KMS-11 (cell line): ENCODE data around the gene IQCC.
A peak's percentile ranks its signal among the peaks of the same experiment; 100 is the strongest.

Source experiments
- H2AFZ ChIP-seq: fragments of 200-600 bp; sonication (generic); 2 replicates; pipeline ENCODE4 v1.6.1; 2016; ENCODE audit warnings: antibody characterized with exemption, mixed run types, low read depth
- H3K27ac ChIP-seq: fragments of 200-600 bp; sonication (generic); 2 replicates; pipeline ENCODE4 v1.6.1; 2016; ENCODE audit warnings: mild to moderate bottlenecking, mixed run types
- H3K27me3 ChIP-seq: fragments of 200-600 bp; sonication (generic); 2 replicates; pipeline ENCODE4 v1.6.1; 2017; ENCODE audit warnings: mild to moderate bottlenecking, low read depth, mixed run types, moderate library complexity; ENCODE audit not compliant: insufficient read depth
- H3K36me3 ChIP-seq: fragments of 200-600 bp; sonication (generic); 2 replicates; pipeline ENCODE4 v1.6.1; 2017; ENCODE audit warnings: mild to moderate bottlenecking, mixed run types; ENCODE audit not compliant: insufficient read depth
- H3K4me1 ChIP-seq: fragments of 200-600 bp; sonication (generic); 2 replicates; pipeline ENCODE4 v1.6.1; 2016; ENCODE audit warnings: mild to moderate bottlenecking, low read depth, mixed run types; ENCODE audit not compliant: poor library complexity, severe bottlenecking
- H3K4me2 ChIP-seq: fragments of 200-600 bp; sonication (generic); 2 replicates; pipeline ENCODE4 v1.7.0; 2016; ENCODE audit warnings: mild to moderate bottlenecking, mixed run types
- H3K4me3 ChIP-seq: fragments of 200-600 bp; sonication (generic); IDR thresholded peaks from 2 replicates; pipeline ENCODE4 v1.6.1; 2017; ENCODE audit warnings: low read depth, low read length, mixed read lengths; ENCODE audit not compliant: insufficient read depth
- H3K79me2 ChIP-seq: fragments of 200-600 bp; sonication (generic); 2 replicates; pipeline ENCODE4 v1.6.1; 2016; ENCODE audit warnings: low read depth, mixed run types; ENCODE audit not compliant: insufficient read depth
- H3K9ac ChIP-seq: fragments of 200-600 bp; sonication (generic); 2 replicates; pipeline ENCODE4 v1.6.1; 2016; ENCODE audit warnings: mild to moderate bottlenecking, mixed run types
- H4K20me1 ChIP-seq: fragments of 200-600 bp; sonication (generic); 2 replicates; pipeline ENCODE4 v1.6.1; 2016; ENCODE audit warnings: mild to moderate bottlenecking, mixed run types; ENCODE audit not compliant: insufficient read depth
- TF ChIP-seq, protein P1 (sequence below): fragments of 200-600 bp; sonication (generic); conservative IDR thresholded peaks from 2 replicates; pipeline ENCODE4 v1.6.1; 2017; ENCODE audit warnings: low read depth, mild to moderate bottlenecking, antibody characterized with exemption, low read length, moderate library complexity, mixed read lengths

Gene IQCC

DNA sequence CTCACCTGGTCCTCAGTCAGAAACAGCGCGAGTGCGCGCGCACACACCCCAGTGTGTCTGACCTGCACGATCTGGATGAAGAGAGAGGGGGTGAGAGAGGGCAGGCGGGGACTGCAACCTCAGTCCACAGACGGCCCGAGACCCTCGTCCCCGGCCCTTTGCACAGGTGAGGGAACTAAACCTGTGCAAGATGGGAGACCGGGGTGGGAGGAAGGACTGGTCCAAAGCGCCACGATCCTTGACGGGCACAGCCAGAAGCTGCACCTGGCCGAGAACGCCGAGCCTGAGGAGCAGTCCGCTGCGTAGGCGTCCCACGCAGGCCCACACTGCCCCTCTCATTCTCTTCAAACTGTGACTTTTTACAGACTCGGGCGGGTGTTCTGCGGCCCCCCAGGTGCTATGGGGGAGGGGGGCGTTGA is 519 bp upstream of the IQCC start:
- H3K9ac ChIP-seq = peak overlapping the region; percentile 67; the same call in 1 of the 2 replicates
- H3K27me3 ChIP-seq = no peaks in the 10 kb centered on the region
- no peak overlapping the region for H3K4me3 ChIP-seq
- no peak overlapping the region for H3K27ac ChIP-seq
- H2AFZ ChIP-seq = peak overlapping the region; percentile 59
- no peaks in the 10 kb centered on the region for H3K79me2 ChIP-seq
- H3K4me1 ChIP-seq = peaks cover 48% of the 10 kb centered on the region
- no peaks in the 10 kb centered on the region for H3K36me3 ChIP-seq
- peak overlapping the region; percentile 93 for H3K4me2 ChIP-seq
- no peaks in the 10 kb centered on the region for H4K20me1 ChIP-seq
- TF ChIP-seq, protein P1, sequence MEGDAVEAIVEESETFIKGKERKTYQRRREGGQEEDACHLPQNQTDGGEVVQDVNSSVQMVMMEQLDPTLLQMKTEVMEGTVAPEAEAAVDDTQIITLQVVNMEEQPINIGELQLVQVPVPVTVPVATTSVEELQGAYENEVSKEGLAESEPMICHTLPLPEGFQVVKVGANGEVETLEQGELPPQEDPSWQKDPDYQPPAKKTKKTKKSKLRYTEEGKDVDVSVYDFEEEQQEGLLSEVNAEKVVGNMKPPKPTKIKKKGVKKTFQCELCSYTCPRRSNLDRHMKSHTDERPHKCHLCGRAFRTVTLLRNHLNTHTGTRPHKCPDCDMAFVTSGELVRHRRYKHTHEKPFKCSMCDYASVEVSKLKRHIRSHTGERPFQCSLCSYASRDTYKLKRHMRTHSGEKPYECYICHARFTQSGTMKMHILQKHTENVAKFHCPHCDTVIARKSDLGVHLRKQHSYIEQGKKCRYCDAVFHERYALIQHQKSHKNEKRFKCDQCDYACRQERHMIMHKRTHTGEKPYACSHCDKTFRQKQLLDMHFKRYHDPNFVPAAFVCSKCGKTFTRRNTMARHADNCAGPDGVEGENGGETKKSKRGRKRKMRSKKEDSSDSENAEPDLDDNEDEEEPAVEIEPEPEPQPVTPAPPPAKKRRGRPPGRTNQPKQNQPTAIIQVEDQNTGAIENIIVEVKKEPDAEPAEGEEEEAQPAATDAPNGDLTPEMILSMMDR = no peak

DNA sequence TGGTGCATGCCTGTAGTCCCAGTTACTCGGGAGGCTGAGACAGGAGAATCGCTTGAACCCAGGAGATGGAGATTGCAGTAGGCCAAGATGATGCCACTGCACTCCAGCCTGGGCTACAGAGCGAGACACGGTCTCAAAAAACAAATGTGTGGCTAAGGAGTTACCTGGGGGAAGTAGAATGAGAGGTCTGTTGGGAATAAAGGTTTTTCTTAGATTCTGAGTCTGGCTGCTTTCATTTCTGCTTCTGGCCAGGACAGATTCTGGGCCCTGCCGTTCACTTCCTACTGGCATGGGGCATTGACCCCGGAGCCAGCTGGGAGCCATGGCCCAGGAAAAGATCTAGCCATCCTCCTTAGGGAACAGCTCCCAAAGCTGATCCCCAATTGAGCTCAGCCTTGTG is 3.0 kb downstream of the IQCC start:
- Histone ChIP-seq H4K20me1 (no peaks in the 10 kb centered on the region), H3K4me2 (no peak overlapping the region), H3K4me1 (peaks cover 22% of the 10 kb centered on the region), H3K79me2 (no peaks in the 10 kb centered on the region), H2AFZ (no peak overlapping the region), H3K36me3 (no peaks in the 10 kb centered on the region), H3K27me3 (no peaks in the 10 kb centered on the region), H3K27ac (no peak overlapping the region), H3K4me3 (no peak overlapping the region), H3K9ac (no peak overlapping the region)
- TF ChIP-seq, protein P1 = no peak

DNA sequence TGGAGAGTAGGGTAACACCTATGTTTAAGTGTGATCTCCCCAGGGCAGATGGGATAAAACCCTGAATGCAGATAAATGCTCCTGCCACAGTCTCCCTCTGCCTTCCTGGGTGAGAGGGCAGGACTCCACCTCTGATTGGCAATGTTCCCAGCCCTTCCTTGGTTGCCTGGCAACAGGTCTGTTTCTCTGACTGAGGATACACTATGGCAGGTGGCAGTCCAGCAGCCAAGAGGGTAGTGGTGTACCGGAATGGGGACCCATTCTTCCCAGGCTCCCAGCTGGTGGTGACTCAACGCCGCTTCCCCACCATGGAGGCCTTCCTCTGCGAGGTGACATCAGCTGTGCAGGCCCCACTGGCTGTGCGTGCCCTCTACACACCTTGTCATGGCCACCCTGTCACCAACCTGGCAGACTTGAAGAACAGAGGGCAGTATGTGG is 3.4 kb downstream of the IQCC start, which contains the start of gene DCDC2B:
DCDC2B (plus strand) TSS at position 199 of the 438 bp plus-strand sequence; CDS start at position 204, 5 bp downstream.
- Histone ChIP-seq H3K4me1 (peaks cover 22% of the 10 kb centered on the region), H3K4me2 (no peak within 1 kb of the TSS), H3K79me2 (no peaks in the 10 kb centered on the region), H3K4me3 (no peak within 1 kb of the TSS), H3K36me3 (no peaks in the 10 kb centered on the region), H3K9ac (no peak within 1 kb of the TSS), H4K20me1 (no peaks in the 10 kb centered on the region), H3K27ac (no peak within 1 kb of the TSS), H2AFZ (no peak within 1 kb of the TSS), H3K27me3 (no peaks in the 10 kb centered on the region)
- TF ChIP-seq, protein P1 = no peak

DNA sequence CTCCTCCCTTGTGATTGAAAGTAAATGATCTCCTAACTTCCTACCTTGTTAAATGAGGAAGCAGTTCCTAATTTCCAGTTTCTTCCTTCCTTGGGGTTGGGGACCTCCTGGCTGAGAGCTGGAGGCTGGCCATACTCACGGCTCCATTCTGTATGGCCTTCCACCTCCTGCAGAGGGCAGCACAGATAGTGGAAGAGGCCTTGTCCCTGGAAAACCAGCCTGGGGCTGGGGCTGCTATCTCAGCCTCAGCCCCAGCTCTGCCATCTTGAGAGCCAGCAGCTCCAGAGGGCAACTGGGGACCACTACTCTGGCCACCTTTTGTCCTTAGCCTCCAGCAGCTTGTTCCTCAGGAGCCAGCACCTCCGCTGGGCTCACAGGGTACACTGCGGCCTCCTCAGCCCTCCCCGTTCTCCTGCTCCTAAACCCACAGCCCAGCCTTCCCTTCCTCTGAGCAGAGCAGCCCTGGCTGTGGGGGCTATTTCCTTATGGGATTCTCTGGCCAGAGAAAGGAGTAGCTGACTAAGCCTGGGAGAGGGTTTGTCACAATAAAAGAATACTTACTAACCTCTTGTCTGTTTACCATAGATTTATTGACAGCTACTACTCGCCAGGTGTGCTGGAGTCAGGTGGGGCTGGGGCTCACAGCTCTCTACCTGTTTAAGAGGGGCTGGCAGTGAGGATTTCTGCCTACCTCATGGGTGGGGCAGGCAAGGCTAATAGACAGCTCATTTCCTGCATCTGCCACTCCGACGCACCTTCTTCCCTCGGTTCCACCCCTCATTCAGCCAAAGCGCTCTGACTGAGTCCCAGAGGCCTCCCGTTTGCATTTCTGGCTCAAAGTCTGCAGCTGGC is 10.4 kb downstream of the IQCC start:
- H3K4me3 ChIP-seq = no peak overlapping the region
- H3K4me1 ChIP-seq = peaks cover 6% of the 10 kb centered on the region
- H3K36me3 ChIP-seq = no peaks in the 10 kb centered on the region
- H4K20me1 ChIP-seq = no peaks in the 10 kb centered on the region
- H3K4me2 ChIP-seq = no peak overlapping the region
- TF ChIP-seq, protein P1 = peak; percentile 83
- H3K27me3 ChIP-seq = no peaks in the 10 kb centered on the region
- H3K9ac ChIP-seq = no peak overlapping the region
- no peaks in the 10 kb centered on the region for H3K79me2 ChIP-seq
- no peak overlapping the region for H3K27ac ChIP-seq
- no peak overlapping the region for H2AFZ ChIP-seq
